CD4-positive, CD25-positive, alpha-beta regulatory T cell (primary cell): Measurements from ENCODE around the gene GNG12. TPM values are rescaled to one million over a fixed set of nuclear protein-coding genes. Genes with fewer than 3 reads are reported as not detected.

Experiments used
- ATAC-seq, 2 donors: fragments of 150-1000 bp; cut with Tn5 transposase; one replicate each; pipeline ENCODE4 v1.10.0; 2021; ENCODE audit warnings: low read depth in 2 of 2, moderate number of reproducible peaks in 2 of 2, moderate library complexity in 1 of 2
- DNase-seq, 3 donors: peaks; one replicate each; pipeline versions ENCODE4 v3.0.0 to v3.0.0-alpha.2; 2012 to 2022; ENCODE audit warnings: mixed read lengths in 1 of 3
- H3K27ac ChIP-seq: one replicate; pipeline ENCODE4 v1.7.0; 2013; ENCODE audit warnings: mild to moderate bottlenecking, low read length; ENCODE audit not compliant: insufficient read depth, poor library complexity, severe bottlenecking
- H3K27me3 ChIP-seq: one replicate; pipeline ENCODE4 v1.7.0; 2013; ENCODE audit warnings: low read length; ENCODE audit not compliant: control insufficient read depth, insufficient read depth
- H3K36me3 ChIP-seq: one replicate; pipeline ENCODE4 v1.7.0; 2013; ENCODE audit warnings: mild to moderate bottlenecking, low read length, moderate library complexity; ENCODE audit not compliant: control insufficient read depth, insufficient read depth
- H3K4me1 ChIP-seq: 2 replicates; pipeline ENCODE4 v1.7.0; 2013; ENCODE audit warnings: mild to moderate bottlenecking, low read length; ENCODE audit not compliant: insufficient read depth, control insufficient read depth, poor library complexity, severe bottlenecking
- H3K4me3 ChIP-seq: one replicate; pipeline ENCODE4 v1.7.0; 2013; ENCODE audit warnings: low read depth, mild to moderate bottlenecking, low read length, moderate library complexity
- H3K9me3 ChIP-seq, 2 experiments: 1 replicate in 1 of 2; 2 replicates in 1 of 2; pipeline ENCODE4 v1.7.0; 2013; ENCODE audit warnings: low read length in 2 of 2, mild to moderate bottlenecking in 1 of 2, moderate library complexity in 1 of 2; ENCODE audit not compliant: control insufficient read depth in 2 of 2
- H3K27ac Mint-ChIP-seq, 3 donors: one replicate each; pipeline ENCODE4 v1.8.0; 2020 to 2022; ENCODE audit warnings: mild to moderate bottlenecking in 3 of 3, mixed read lengths in 3 of 3, moderate library complexity in 2 of 3
- H3K27me3 Mint-ChIP-seq: one replicate; pipeline ENCODE4 v1.8.0; 2022; ENCODE audit warnings: mild to moderate bottlenecking, mixed read lengths
- H3K36me3 Mint-ChIP-seq: one replicate; pipeline ENCODE4 v1.8.0; 2020; ENCODE audit warnings: mixed read lengths
- H3K4me1 Mint-ChIP-seq, 4 donors: one replicate each; pipeline ENCODE4 v1.8.0; 2020 to 2022; ENCODE audit warnings: mixed read lengths in 4 of 4, mild to moderate bottlenecking in 1 of 4
- H3K4me3 Mint-ChIP-seq, 4 donors: one replicate each; pipeline ENCODE4 v1.8.0; 2020 to 2022; ENCODE audit warnings: mild to moderate bottlenecking in 4 of 4, mixed read lengths in 4 of 4, moderate library complexity in 3 of 4
- H3K9me3 Mint-ChIP-seq, 7 donors: one replicate each; pipeline ENCODE4 v1.8.0; 2020 to 2022; ENCODE audit warnings: mixed read lengths in 7 of 7, mild to moderate bottlenecking in 3 of 7, moderate library complexity in 2 of 7
- polyA plus RNA-seq, 4 donors: library from polyadenylated mRNA; unstranded; fragments of 300-500 nt; fragmentation: Illumina TruSeq; gene quantifications; one replicate each; pipeline ENCODE4 v1.2.3, GENCODE V29; 2021
- total RNA-seq: library from RNA; stranded (reverse); gene quantifications from one replicate; pipeline ENCODE4 v1.2.3, GENCODE V29; 2022

The GNG12 gene
- total and polyA plus RNA-seq, 5 donors from 2014 or later = not detected

GRCh38 chr1:67862685-67863084 is 29.4 kb upstream of the GNG12 start:
- Mint-ChIP-seq H3K27ac (no peak overlapping the region), H3K4me1 (no peaks in the 10 kb centered on the region), H3K36me3 (no peaks in the 10 kb centered on the region), H3K27me3 (peaks cover 9% of the 10 kb centered on the region), H3K9me3 (no peaks in the 10 kb centered on the region), H3K4me3 (no peak overlapping the region)
- Histone ChIP-seq H3K4me1 (no peaks in the 10 kb centered on the region), H3K27me3 (peaks cover 2% of the 10 kb centered on the region), H3K9me3 (no peaks in the 10 kb centered on the region), H3K27ac (no peak overlapping the region), H3K4me3 (no peak overlapping the region), H3K36me3 (no peaks in the 10 kb centered on the region)
- DNase-seq (no peak), ATAC-seq (no peak)

- Histone ChIP-seq H3K4me3 (no peak overlapping the region), H3K9me3 (no peaks in the 10 kb centered on the region), H3K27me3 (peaks cover 2% of the 10 kb centered on the region), H3K27ac (no peak overlapping the region), H3K4me1 (no peaks in the 10 kb centered on the region), H3K36me3 (no peaks in the 10 kb centered on the region)
- DNase-seq (no peak), ATAC-seq (no peak)
- Mint-ChIP-seq H3K4me1 (no peaks in the 10 kb centered on the region), H3K36me3 (no peaks in the 10 kb centered on the region), H3K9me3 (no peaks in the 10 kb centered on the region), H3K27me3 (peaks cover 9% of the 10 kb centered on the region), H3K27ac (no peak overlapping the region), H3K4me3 (no peak overlapping the region)
Measured at GRCh38 chr1:67861856-67862516, 28.7 kb upstream of the GNG12 start.

- H3K27ac ChIP-seq = no peak overlapping the region
- DNase-seq (no peak), ATAC-seq (no peak)
- peaks cover 2% of the 10 kb centered on the region for H3K27me3 ChIP-seq
- no peaks in the 10 kb centered on the region for H3K36me3 ChIP-seq
- H3K4me3 ChIP-seq = no peak overlapping the region
- no peak overlapping the region for H3K4me3 Mint-ChIP-seq
- no peaks in the 10 kb centered on the region for H3K9me3 Mint-ChIP-seq
- no peak overlapping the region for H3K27ac Mint-ChIP-seq
- peaks cover 9% of the 10 kb centered on the region for H3K27me3 Mint-ChIP-seq
- no peaks in the 10 kb centered on the region for H3K4me1 Mint-ChIP-seq
- H3K9me3 ChIP-seq = no peaks in the 10 kb centered on the region
- no peaks in the 10 kb centered on the region for H3K4me1 ChIP-seq
- no peaks in the 10 kb centered on the region for H3K36me3 Mint-ChIP-seq
Measured at GRCh38 chr1:67860776-67861175, 27.5 kb upstream of the GNG12 start.

- Histone ChIP-seq H3K4me1 (no peaks in the 10 kb centered on the region), H3K4me3 (no peak overlapping the region), H3K27me3 (no peaks in the 10 kb centered on the region), H3K36me3 (no peaks in the 10 kb centered on the region), H3K9me3 (no peaks in the 10 kb centered on the region), H3K27ac (no peak overlapping the region)
- no peak for ATAC-seq
- DNase-seq = no peak
- Mint-ChIP-seq H3K27ac (no peak overlapping the region), H3K4me1 (no peaks in the 10 kb centered on the region), H3K36me3 (no peaks in the 10 kb centered on the region), H3K27me3 (peaks cover 14% of the 10 kb centered on the region), H3K9me3 (peaks cover 0 to 2% (median 0%) of the 10 kb centered on the region in 7 donors), H3K4me3 (no peak overlapping the region)
Measured at GRCh38 chr1:67856921-67857320, 23.7 kb upstream of the GNG12 start.

- DNase-seq (no peak), ATAC-seq (no peak)
- Histone ChIP-seq H3K27ac (no peak overlapping the region), H3K4me3 (no peak overlapping the region), H3K9me3 (no peaks in the 10 kb centered on the region), H3K4me1 (no peaks in the 10 kb centered on the region), H3K27me3 (no peaks in the 10 kb centered on the region), H3K36me3 (no peaks in the 10 kb centered on the region)
- Mint-ChIP-seq H3K4me3 (no peak overlapping the region), H3K36me3 (no peaks in the 10 kb centered on the region), H3K4me1 (no peaks in the 10 kb centered on the region), H3K9me3 (peaks cover 0 to 2% (median 0%) of the 10 kb centered on the region in 7 donors), H3K27ac (no peak overlapping the region), H3K27me3 (peaks cover 11% of the 10 kb centered on the region)
Measured at GRCh38 chr1:67855961-67856360, 22.7 kb upstream of the GNG12 start.

GRCh38 chr1:67855444-67855843 is 22.2 kb upstream of the GNG12 start:
- no peak overlapping the region for H3K27ac ChIP-seq
- Mint-ChIP-seq H3K27me3 (peaks cover 8% of the 10 kb centered on the region), H3K27ac (no peak overlapping the region), H3K9me3 (peaks cover 0 to 2% (median 0%) of the 10 kb centered on the region in 7 donors), H3K36me3 (no peaks in the 10 kb centered on the region), H3K4me3 (no peak overlapping the region), H3K4me1 (no peaks in the 10 kb centered on the region)
- H3K27me3 ChIP-seq = no peaks in the 10 kb centered on the region
- H3K9me3 ChIP-seq = no peaks in the 10 kb centered on the region
- no peaks in the 10 kb centered on the region for H3K4me1 ChIP-seq
- H3K4me3 ChIP-seq = no peak overlapping the region
- no peak for ATAC-seq
- H3K36me3 ChIP-seq = no peaks in the 10 kb centered on the region
- no peak for DNase-seq

- no peaks in the 10 kb centered on the region for H3K4me1 ChIP-seq
- H3K27ac ChIP-seq = no peak overlapping the region
- Mint-ChIP-seq H3K9me3 (peaks cover 0 to 2% (median 0%) of the 10 kb centered on the region in 7 donors), H3K36me3 (no peaks in the 10 kb centered on the region), H3K4me1 (no peaks in the 10 kb centered on the region), H3K27ac (no peak overlapping the region), H3K4me3 (no peak overlapping the region), H3K27me3 (peaks cover 8% of the 10 kb centered on the region)
- no peaks in the 10 kb centered on the region for H3K36me3 ChIP-seq
- no peaks in the 10 kb centered on the region for H3K27me3 ChIP-seq
- DNase-seq (no peak), ATAC-seq (no peak)
- no peaks in the 10 kb centered on the region for H3K9me3 ChIP-seq
- H3K4me3 ChIP-seq = no peak overlapping the region
Measured at GRCh38 chr1:67853704-67854103, 20.4 kb upstream of the GNG12 start.

GRCh38 chr1:67851800-67852199 is 18.5 kb upstream of the GNG12 start:
- Mint-ChIP-seq H3K36me3 (no peaks in the 10 kb centered on the region), H3K27ac (no peak overlapping the region), H3K9me3 (peaks cover 0 to 2% (median 0%) of the 10 kb centered on the region in 7 donors), H3K27me3 (peaks cover 8% of the 10 kb centered on the region), H3K4me1 (no peaks in the 10 kb centered on the region), H3K4me3 (no peak overlapping the region)
- H3K36me3 ChIP-seq = no peaks in the 10 kb centered on the region
- H3K9me3 ChIP-seq = no peaks in the 10 kb centered on the region
- peaks cover 6% of the 10 kb centered on the region for H3K27me3 ChIP-seq
- DNase-seq (no peak), ATAC-seq (no peak)
- H3K4me3 ChIP-seq = no peak overlapping the region
- no peak overlapping the region for H3K27ac ChIP-seq
- no peaks in the 10 kb centered on the region for H3K4me1 ChIP-seq
